Limb (tissue), 2 donors: Measurements from ENCODE around the gene DICER1.
A peak's percentile ranks its signal among the peaks of the same experiment; 100 is the strongest.

Experiments used
- DNase-seq, 2 donors: peaks; one replicate each; pipeline ENCODE4 v3.0.0-alpha.2; 2016; ENCODE audit errors: extremely low spot score in 2 of 2

The DICER1 gene

GRCh38 chr14:95126906-95127530, 30.3 kb downstream of the DICER1 start:
- DNase-seq, result no peak

GRCh38 chr14:95125915-95126314, 31.4 kb downstream of the DICER1 start:
- no peak for DNase-seq

GRCh38 chr14:95125221-95125620, 32.1 kb downstream of the DICER1 start:
- DNase-seq, result no peak

- DNase-seq, result no peak
These were observed 33.3 kb downstream of the DICER1 start for GRCh38 chr14:95123891-95124579.

- no peak for DNase-seq
These were observed 34.7 kb downstream of the DICER1 start for GRCh38 chr14:95122621-95122945.

- DNase-seq, result no peak
These were observed 35.3 kb downstream of the DICER1 start for GRCh38 chr14:95121911-95122620.

- no peak for DNase-seq
These were observed 38.0 kb downstream of the DICER1 start for GRCh38 chr14:95119336-95119735.

GRCh38 chr14:95117937-95118721, 39.2 kb downstream of the DICER1 start:
- DNase-seq, result no peak

GRCh38 chr14:95113476-95113875, 43.9 kb downstream of the DICER1 start:
- DNase-seq, result no peak

- DNase-seq, result no peak
These were observed 45.7 kb downstream of the DICER1 start for GRCh38 chr14:95111507-95112164.

GRCh38 chr14:95110178-95110577, 47.2 kb downstream of the DICER1 start:
- no peak for DNase-seq

GRCh38 chr14:95107711-95108110, 49.6 kb downstream of the DICER1 start:
- DNase-seq, result no peak

- DNase-seq, result no peak
These were observed 50.4 kb downstream of the DICER1 start for GRCh38 chr14:95106971-95107370.

- DNase-seq, result no peak
These were observed 52.4 kb downstream of the DICER1 start for GRCh38 chr14:95104911-95105310.

GRCh38 chr14:95102680-95103044, 54.7 kb downstream of the DICER1 start:
- DNase-seq, result no peak

- no peak for DNase-seq
These were observed 55.3 kb downstream of the DICER1 start for GRCh38 chr14:95101736-95102679.

- peak; percentile 67 for DNase-seq
These were observed 58.2 kb downstream of the DICER1 start for GRCh38 chr14:95098984-95099599.

- no peak for DNase-seq
These were observed 59.9 kb downstream of the DICER1 start for GRCh38 chr14:95097385-95097784.

- no peak for DNase-seq
These were observed 60.9 kb downstream of the DICER1 start for GRCh38 chr14:95096476-95096875.

GRCh38 chr14:95095996-95096395, 61.3 kb downstream of the DICER1 start:
- no peak for DNase-seq
